GM08714 (cell line): ENCODE data around the gene RNF121.

ENCODE experiments used
- H3K4me3 ChIP-seq: fragments of 200-500 bp; sonication (Bioruptor generic); 2 replicates; pipeline ENCODE4 v1.5.1; 2014; ENCODE audit warnings: mild to moderate bottlenecking, low read length, inconsistent platforms
- ZNF274 ChIP-seq: IDR thresholded peaks from 2 replicates; pipeline ENCODE4 v1.6.1; 2012; ENCODE audit warnings: mild to moderate bottlenecking, low read depth, low read length

RNF121 gene

DNA sequence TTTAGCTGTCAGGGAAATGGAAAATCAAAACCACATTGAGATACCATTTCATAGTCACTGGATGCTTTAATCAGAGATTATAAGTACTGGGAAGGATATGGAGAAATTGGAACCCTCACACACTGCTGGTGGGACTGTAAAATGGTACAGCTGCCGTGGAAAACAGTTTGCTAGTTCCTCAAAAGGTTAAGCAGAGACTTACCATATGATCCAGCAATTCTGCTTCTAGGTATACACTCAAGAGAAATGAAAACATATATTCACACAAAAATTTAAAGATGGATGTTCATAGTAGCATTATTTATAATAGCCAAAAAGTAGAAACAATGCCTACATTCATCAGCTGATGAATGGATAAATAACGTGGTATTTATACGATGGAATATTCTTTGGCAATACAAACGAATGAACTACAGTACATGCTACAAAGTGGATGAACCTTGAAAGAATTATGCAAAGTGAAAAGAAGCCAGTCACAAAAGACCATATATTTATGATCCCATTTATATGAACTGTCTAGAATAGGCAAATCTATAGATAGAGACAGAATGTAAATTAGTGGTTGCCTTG, 23.0 kb downstream of the RNF121 start:
- H3K4me3 ChIP-seq = no peak overlapping the region
- TF ChIP-seq ZNF274 = no peak

DNA sequence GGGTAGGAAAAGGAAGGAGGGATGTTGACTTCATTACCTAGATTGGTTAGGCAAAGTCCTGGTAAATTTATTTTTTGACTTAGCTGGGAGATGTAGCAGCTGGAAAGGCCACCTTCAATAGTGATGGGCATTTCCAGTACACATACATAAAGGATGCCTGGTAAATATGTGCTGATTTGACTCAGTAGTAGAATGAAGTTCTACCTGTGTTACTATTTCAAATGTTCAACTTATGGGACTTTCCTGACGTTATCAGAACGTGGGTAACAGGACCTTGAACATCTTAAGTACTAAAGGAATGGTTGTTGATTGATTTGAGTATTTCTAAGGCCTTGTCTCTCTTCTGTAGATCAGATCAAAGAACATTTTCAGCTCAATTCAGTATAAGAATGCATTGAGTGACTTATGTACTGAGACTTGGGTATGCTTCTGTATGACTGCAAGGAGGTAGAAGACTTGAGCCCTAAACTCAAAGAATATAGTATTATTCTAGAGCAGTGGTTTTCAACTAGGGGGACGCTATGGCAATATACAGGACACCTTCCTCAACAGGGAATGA, 27.1 kb downstream of the RNF121 start:
- H3K4me3 ChIP-seq = no peak overlapping the region
- TF ChIP-seq ZNF274 = no peak

DNA sequence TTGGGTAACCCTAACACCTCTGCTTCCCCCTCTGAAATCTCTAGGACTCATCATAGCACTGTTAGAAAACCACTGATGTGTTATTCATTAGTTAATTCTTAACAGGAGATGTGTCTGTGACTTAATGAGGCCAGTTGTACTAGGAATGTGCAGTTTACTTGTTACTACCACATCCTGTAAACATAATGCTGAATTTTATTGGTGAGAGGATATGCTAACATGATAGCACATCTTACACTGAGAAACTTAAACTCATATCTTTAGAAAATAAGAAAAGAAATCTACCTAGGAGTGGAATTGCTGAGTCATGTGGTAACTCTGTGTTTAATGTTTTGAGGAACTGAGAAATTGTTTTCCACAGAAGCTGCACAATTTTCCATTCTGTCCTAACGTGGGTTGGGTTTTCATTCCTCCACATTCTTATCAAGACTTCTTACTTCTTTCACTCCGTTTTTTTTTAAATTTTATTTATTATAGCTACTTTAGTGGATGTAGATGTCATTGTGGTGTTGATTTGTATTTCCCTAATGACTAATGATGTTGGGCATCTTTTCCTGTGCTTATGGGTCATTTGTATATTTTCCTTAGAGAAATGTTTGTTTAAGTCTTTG, 33.7 kb downstream of the RNF121 start:
- no peak for TF ChIP-seq ZNF274
- no peak overlapping the region for H3K4me3 ChIP-seq

DNA sequence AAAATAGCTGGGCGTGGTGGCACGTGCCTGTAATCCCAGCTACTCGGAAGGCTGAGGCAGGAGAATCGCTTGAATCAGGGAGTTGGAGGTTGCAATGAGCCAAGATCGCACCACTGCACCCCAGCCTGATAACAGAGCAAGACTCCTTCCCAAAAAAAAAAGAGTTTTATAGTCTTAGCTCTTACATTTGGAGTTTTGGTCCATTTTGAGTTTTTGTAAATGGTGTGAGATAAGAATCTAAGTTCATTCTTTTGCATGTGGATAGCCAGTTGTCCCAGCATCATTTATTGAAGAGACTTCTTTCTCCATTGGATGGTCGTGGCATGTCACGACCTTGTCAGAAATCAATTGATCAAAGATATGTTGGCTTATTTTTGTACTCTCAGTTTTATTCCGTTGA, 34.6 kb downstream of the RNF121 start:
- TF ChIP-seq ZNF274 = no peak
- H3K4me3 ChIP-seq = no peak overlapping the region

DNA sequence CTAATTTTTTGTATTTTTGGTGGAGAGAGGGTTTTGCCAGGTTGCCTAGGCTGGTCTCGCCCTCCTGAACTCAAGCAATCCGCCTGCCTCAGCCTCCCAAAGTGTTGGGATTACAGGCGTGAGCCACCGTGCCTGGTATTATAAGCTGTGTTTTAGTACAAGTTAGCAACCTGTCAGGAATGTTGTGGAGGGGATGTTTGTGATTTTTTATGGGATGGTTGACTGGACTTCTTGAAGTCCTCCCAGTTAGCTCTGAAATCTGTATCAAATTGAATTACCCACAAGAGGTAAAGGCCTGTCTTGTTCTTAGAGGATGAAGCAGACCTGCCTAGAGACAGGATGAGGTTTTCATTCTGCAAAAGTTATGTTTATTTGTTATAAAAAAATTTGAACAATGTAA, 35.8 kb downstream of the RNF121 start:
- TF ChIP-seq ZNF274 = no peak
- no peak overlapping the region for H3K4me3 ChIP-seq

DNA sequence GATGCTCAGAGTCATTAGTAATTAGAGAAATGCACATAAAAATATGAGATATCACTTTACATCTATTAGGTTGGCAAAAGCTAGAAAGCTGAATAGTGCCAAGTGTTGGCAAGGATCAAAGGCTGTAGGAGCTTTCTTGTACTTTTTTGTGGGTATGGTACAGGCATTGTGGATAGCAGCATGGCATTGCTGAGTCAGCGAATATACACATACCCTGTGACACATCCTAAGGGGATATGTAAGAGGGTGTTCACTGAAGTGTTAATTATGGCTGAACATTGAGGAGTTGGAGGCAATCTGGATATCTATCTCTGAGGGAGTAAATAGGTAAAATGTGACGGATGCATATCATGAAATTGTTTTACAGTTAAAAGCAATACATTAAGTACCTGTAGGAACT, 42.8 kb downstream of the RNF121 start:
- no peak overlapping the region for H3K4me3 ChIP-seq
- TF ChIP-seq ZNF274 = no peak

DNA sequence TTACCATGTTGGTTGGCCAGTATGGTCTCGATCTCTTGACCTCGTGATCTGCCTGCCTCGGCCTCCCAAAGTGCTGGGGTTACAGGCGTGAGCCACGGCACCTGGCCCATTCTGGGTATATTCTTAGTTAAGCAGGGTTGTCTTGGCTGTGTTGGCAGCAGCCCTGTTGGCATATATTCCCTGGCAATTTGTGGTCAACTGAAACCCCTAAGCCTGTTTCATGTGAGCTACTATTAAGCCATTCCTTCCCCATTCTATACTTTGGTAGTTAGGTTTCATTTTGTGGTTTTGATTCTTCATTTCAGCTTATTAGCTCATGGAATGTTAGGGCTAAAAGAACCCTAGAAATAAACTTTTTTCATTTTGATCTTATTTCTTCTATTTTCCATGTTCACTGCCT, 47.7 kb downstream of the RNF121 start:
- TF ChIP-seq ZNF274 = no peak
- H3K4me3 ChIP-seq = no peak overlapping the region

DNA sequence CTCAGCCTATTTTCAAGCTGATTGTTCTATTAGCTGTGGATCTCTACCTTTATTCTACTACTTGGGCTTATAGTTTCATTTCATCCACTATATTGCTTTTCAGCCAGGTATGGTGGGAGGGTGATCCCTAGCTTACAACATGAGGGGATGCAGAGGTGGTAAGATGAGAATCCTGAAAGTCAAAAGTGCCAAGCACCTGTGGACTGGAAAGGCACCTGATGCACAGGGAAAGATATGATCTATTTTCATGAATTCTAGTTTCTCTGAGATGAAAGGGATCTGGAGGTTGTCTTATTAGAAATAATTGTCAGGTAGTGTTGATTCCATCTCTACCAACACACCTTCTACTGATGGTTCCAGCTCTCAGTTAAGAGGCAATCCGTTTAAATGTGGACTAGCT, 48.2 kb downstream of the RNF121 start:
- no peak for TF ChIP-seq ZNF274
- no peak overlapping the region for H3K4me3 ChIP-seq

DNA sequence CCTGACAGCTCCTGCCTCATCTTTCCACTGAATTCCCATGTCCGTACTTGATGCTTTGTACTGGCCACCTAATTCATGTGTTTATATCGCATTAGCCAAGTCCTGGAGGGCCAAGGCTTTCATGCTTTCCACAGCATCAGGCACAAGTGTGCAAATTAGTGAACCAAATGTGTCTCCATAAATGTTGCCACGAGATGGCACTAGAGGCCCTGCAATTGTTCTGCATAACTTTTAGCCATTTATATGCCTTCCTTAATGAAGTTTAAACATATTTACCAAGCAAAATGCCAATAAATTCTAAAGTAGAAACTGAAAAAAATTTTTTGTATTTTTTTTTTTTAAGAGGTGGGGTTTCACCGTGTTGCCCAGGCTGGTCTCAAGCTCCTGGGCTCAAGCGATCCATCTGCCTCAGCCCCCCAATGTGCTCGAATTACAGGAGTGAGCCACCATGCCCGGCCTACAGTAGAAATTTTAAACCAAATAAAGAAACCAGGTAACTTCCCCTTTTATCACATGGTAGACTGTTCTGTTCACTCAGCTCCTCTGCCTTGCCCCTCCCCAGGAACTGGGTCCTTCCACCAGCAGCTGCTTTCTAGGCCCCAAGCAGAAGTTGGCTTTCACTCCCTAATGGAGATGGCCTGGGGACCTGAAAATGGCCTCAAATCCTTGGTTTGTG, 49.0 kb downstream of the RNF121 start:
- TF ChIP-seq ZNF274 = no peak
- no peak overlapping the region for H3K4me3 ChIP-seq

DNA sequence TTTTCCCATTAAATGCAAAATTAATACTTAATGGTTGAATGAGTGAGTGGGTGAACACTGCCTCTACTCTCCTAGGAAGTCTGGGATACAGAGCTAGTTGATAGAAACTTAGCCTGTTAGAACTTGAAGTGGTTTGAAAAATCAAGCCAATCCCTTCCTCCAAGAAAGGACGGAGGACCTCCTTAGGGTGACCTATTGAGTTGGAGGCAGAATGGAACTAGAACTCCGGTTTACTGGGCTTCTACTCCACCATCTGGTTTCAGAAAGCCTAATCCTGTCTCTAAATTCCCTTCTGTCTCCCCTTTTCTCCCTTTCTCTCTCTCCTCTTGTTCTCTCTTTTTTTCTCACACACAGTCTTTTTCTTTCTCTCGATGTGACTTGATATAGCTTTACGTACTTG, 50.2 kb downstream of the RNF121 start:
- TF ChIP-seq ZNF274 = no peak
- no peak overlapping the region for H3K4me3 ChIP-seq

DNA sequence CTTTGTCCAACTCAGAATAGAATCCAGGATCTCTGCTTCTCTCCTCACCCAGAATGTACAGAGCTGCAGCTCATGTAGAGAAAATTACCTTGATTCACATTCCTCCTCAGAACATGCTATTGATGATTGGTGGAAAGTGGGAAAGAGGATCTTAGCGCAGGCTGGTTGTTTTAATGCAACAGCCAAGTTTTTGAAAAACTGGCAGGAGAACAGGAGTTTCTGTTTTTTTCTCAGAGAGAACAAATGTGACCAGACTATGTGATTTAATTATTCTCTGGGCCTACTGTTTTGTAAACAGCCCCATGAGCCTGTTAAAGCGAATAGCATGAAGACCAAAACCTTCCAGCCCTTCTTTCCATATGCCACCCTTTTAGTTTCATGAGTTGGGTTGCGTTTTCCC, 50.8 kb downstream of the RNF121 start:
- no peak overlapping the region for H3K4me3 ChIP-seq
- TF ChIP-seq ZNF274 = no peak

DNA sequence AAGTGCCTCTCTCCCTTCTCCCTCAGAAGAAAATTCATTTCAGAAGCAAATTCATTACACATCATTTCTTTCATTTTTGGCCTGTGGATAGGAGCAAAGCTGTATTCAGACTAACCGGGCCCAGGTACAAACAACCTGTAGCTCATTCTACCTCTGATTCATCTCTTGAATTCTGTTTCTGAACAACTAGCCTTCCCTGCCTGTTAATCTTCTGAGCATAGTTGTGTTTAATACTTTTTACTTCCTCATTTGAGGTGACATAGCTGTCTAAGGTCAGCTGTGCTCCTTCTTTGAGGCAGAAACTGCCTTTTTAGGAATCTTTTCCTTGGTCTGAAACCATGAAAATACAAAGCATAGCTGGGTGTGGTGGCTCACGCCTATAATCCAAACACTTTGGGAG, 57.3 kb downstream of the RNF121 start:
- H3K4me3 ChIP-seq = no peak overlapping the region
- no peak for TF ChIP-seq ZNF274

DNA sequence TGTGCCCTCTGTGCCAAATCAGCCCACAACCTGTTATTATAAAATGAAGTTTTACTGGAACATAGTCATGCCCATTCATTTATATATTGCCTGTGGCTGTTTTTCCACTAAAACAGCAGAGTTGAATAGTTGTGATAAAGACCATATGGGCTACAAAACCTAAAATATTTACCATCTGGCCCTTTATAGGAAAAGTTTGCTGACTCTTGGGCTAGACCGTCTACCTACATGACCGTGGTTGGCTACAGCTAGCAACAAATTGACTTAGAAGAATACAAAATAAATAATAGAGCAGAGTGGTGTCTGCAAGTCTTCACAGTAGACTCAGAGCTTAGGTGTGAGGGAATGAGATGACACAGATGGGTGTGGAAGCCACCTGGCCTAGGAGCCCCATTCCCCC, 58.7 kb downstream of the RNF121 start:
- no peak overlapping the region for H3K4me3 ChIP-seq
- no peak for TF ChIP-seq ZNF274

DNA sequence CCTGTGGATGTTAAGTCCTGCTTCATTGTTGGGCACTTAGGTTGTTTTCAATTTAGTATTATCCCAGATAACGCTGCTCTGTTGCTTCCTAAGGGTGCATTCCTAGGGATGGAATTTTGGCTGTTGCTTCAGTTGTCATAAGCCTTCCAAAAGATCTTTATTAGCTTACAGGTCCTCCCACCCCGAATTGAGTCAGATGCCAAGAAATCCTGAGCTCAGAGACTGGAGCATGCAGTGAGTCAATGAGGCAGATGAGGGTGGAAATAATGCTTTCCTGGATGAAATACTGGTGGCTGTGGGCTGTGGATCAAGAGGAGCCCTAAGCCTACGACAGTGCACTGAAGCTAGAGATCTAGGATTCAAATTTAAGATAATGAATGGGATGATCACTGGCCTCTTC, 59.2 kb downstream of the RNF121 start:
- TF ChIP-seq ZNF274 = no peak
- no peak overlapping the region for H3K4me3 ChIP-seq

DNA sequence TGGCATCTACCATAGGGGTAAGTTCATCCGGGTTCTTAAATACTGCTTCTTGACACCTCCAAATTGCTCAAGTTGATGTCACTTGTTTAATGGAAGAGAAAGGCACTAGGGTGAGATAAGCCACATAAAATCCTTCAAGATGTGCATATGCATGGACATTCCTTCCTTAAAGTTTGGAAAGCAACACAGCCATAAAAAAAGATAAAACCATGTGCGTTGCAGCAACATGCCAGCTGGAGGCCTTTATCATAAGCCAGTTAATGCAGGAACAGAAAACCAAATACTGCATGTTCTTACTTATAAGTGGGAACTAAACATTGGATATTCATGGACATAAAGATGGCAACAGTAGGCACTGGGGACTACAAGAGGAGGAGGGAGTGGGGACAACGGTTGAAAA, 61.9 kb downstream of the RNF121 start:
- no peak overlapping the region for H3K4me3 ChIP-seq
- no peak for TF ChIP-seq ZNF274
